22Rv1 (cell line): ENCODE data around the gene MGRN1.

Experiments
- H3K27ac ChIP-seq: fragments of 450-650 bp; 2 replicates; pipeline ENCODE4 v1.5.1; 2017
- ZFX ChIP-seq: fragments of 450-650 bp; IDR thresholded peaks from 2 replicates; pipeline ENCODE4 v1.6.1; 2017; ENCODE audit warnings: antibody characterized with exemption, borderline replicate concordance
- TF ChIP-seq, protein P1 (sequence below): fragments of 450-650 bp; IDR thresholded peaks from 2 replicates; pipeline ENCODE4 v1.5.1; 2017; ENCODE audit warnings: mild to moderate bottlenecking

MGRN1 gene

DNA sequence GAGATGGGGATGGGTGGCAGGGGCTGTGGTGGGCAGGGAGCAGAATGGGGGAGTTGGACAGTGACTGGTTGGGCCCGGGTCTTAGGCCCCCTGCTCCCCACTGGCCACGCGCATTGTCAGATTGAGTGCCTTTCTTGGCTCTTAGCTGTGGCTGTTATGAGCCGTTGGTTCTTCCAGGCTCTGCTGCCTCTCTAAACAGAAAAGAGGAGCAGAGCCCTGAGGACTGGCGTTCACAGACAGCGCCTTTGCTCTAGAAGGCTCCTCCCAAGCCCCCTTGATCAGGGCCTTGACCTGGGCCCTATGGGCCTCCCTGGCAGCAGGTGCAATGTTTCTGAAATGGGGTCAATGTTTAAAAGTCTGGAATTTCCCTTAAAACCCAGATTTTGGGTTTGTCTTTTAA lies 54.0 kb downstream of the MGRN1 start:
- no peak overlapping the region for H3K27ac ChIP-seq
- no peak for TF ChIP-seq ZFX
- TF ChIP-seq, protein P1, sequence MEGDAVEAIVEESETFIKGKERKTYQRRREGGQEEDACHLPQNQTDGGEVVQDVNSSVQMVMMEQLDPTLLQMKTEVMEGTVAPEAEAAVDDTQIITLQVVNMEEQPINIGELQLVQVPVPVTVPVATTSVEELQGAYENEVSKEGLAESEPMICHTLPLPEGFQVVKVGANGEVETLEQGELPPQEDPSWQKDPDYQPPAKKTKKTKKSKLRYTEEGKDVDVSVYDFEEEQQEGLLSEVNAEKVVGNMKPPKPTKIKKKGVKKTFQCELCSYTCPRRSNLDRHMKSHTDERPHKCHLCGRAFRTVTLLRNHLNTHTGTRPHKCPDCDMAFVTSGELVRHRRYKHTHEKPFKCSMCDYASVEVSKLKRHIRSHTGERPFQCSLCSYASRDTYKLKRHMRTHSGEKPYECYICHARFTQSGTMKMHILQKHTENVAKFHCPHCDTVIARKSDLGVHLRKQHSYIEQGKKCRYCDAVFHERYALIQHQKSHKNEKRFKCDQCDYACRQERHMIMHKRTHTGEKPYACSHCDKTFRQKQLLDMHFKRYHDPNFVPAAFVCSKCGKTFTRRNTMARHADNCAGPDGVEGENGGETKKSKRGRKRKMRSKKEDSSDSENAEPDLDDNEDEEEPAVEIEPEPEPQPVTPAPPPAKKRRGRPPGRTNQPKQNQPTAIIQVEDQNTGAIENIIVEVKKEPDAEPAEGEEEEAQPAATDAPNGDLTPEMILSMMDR, result no peak

DNA sequence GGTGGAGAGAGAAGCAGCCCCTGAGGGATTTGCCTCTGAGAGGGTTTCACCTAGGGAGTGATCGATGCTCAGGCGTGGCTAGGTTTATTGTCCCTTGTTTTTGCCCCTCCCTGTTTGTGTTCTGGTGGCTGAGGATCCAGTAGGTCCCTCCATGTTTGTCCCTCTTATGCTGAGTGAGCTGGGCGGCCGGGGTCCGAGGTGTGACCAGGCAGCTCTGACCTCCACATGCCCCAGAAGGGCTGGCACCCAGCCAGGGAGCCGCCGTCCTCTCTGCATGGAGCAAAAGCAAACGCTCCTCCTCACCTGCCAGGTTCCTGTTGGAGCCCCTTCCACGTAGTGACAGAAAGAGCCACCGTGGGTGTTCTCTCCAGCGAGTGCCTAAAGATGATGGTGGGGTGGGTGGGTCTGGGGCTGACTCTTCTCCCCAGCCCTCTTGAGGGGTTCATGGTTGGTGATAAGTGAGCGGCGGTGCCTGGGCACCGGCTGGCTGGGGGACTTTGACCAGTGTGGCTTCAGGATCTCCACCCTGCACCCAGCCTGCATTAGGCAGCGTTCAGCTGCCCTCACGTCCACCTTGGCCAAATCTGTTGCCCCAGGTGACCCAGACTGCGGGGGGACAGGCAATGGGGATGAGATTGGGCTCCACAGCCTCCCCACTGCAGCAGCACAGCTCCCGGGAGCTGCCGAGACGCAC lies 54.7 kb downstream of the MGRN1 start:
- no peak overlapping the region for H3K27ac ChIP-seq
- TF ChIP-seq, protein P1, result no peak
- TF ChIP-seq ZFX, result no peak

DNA sequence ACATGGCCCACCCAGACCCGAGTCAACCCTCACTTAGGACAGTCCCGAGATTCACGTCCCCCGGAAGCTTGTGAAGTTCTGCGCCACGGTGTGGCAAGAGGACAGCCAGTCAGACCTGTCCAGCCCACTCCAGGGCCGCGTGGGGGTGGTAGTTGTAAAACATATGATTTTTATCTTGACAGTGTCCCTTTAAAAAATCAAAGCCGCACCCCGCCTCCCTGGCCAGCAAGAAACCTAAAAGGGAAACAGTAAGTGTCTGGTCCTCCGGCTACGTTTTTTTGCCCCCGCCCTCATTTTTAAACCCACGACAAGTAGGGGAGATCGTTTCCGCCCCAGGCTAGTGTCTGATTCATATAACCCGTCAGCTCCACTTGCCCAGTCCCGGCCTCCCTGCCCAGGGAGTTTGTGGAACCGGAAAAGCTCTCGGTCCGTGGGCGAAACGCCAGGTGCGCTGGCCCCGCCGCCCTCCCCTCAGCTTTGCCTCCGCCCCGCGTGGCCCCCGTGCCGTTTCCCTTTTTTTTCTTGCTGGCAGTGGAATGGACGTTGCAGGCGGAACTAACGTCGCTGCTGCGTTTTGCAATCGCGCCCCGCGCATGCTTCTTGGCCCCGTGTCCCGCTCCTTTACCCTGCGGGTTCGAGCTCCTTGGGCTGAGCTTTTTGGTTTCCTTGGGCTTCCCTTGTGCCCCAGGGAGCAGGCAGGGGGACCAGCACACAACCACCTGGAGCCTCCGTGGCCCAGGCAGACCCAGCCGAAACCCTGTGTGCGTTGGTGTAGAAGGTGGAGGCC lies 55.4 kb downstream of the MGRN1 start:
- TF ChIP-seq, protein P1, result no peak
- TF ChIP-seq ZFX, result no peak
- no peak overlapping the region for H3K27ac ChIP-seq

DNA sequence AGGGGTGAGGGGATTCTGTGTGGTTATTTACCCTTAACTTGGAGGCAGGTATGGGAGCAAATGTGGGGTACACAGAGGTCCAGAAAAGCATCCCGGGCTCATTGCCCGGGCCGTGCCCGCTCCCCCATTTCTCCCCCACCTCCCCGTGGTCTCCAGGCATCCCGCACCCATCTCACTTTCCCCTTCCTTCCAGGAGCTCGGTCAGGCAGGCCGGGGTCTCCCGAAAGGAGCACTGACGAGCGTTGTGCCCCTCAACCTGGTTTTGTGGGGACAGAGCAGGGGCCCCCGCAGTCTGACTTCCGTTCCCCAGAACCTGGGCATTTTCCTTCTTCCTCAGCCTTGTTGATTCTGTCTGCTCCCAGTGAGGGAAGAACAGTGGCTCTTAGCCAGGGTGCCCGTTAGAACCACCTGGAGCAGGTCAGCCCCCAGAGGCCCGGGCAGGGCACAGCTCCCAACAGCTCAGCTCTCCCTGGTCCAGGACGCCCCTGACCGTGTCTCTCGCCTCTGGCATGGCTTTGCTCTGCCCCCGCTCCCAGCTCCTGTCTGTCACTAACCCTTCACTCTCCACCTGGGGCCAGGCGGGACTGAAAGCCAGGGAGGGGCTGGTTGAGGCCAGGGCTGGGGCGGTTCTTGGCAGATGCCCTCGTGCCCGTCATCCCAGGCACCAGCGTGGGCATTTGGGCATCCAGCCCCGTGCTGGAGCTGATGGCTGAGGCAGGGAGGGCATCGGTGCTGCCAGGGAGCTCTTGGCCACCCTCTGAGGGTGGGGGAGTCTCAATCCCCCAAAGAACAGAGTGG lies 56.2 kb downstream of the MGRN1 start:
- no peak overlapping the region for H3K27ac ChIP-seq
- TF ChIP-seq ZFX, result no peak
- TF ChIP-seq, protein P1, result no peak

DNA sequence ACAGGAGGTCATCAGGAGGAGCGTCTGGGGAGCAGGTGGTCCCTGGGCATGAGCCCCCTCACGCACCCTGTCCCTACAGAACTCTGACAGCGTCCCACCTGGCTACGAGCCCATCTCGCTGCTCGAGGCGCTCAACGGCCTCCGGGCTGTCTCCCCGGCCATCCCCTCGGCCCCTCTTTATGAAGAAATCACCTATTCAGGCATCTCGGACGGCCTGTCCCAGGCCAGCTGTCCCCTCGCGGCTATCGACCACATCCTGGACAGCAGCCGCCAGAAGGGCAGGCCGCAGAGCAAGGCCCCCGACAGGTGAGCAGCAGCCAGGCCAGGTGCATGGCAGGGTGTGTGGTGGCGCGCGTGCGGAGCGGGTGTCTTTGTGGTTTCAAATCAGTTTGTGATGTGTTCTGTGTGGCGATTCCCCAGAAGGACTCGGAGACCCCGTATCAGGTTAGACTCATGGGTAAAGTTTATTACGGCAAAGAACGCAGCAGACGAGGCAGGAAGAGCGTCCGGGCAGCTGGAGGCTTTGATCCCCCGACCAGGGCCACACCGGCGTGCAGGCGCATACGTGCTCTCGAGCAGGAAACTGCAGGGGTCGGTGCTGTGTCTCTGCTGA lies 57.0 kb downstream of the MGRN1 start:
- TF ChIP-seq, protein P1, result no peak
- no peak for TF ChIP-seq ZFX
- no peak overlapping the region for H3K27ac ChIP-seq

DNA sequence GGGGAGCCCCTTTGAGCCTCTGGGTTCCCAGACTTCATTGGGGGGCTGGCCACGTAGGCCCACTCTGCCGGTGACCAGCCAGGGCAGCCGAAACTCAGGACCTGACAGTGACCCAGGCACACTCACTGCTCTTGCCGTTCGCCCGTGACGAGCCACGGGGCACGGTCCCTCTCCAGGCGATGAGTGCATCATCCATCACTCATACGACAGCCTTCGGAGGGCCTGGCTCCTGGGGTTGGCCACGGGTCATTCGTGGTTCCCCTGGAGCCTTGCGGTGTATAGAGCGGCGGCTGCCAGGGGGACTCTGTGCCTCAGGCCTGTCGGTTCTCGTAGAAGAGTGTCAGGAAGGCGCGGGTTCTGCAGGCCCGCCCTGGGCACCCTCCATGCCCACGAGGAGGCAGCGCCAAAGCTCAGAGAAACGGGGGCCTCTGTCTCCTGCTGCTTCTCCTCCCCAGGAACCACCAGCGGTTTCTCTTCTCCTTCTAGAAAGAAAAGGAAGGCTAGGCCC lies 57.5 kb downstream of the MGRN1 start:
- TF ChIP-seq ZFX, result no peak
- TF ChIP-seq, protein P1, result no peak
- no peak overlapping the region for H3K27ac ChIP-seq
